Stomach smooth muscle (tissue), 2 donors: ENCODE measurements around the gene GABRR2.

Experiments used
- H3K27ac ChIP-seq: one replicate; pipeline ENCODE4 v1.7.0; 2013; ENCODE audit warnings: mild to moderate bottlenecking, low read length, inconsistent platforms
- H3K27me3 ChIP-seq, 2 donors: one replicate each; pipeline ENCODE4 v1.7.0; 2013; ENCODE audit warnings: low read length in 2 of 2; ENCODE audit not compliant: insufficient read depth in 2 of 2, control insufficient read depth in 1 of 2
- H3K36me3 ChIP-seq, 2 donors: one replicate each; pipeline ENCODE4 v1.7.0; 2013; ENCODE audit warnings: low read length in 2 of 2; ENCODE audit not compliant: control insufficient read depth in 2 of 2, insufficient read depth in 2 of 2
- H3K4me1 ChIP-seq: one replicate; pipeline ENCODE4 v1.7.0; 2013; ENCODE audit warnings: low read length; ENCODE audit not compliant: control insufficient read depth, insufficient read depth
- H3K4me3 ChIP-seq, 2 donors: one replicate each; pipeline ENCODE4 v1.7.0; 2013; ENCODE audit warnings: low read length in 2 of 2
- H3K9ac ChIP-seq, 2 donors: one replicate each; pipeline ENCODE4 v1.7.0; 2013; ENCODE audit warnings: low read length in 2 of 2, mild to moderate bottlenecking in 1 of 2
- H3K9me3 ChIP-seq, 2 donors: one replicate each; pipeline ENCODE4 v1.7.0; 2013; ENCODE audit warnings: low read length in 2 of 2; ENCODE audit not compliant: control insufficient read depth in 2 of 2
- donor health status: healthy.
- donor health status: Pancreatic carcinoma.

GABRR2 gene

GRCh38 chr6:89275900-89276299, 39.2 kb downstream of the GABRR2 start:
- Histone ChIP-seq H3K9ac (no peak overlapping the region), H3K27ac (no peak overlapping the region), H3K4me1 (no peaks in the 10 kb centered on the region), H3K4me3 (no peak overlapping the region), H3K9me3 (no peaks in the 10 kb centered on the region), H3K36me3 (no peaks in the 10 kb centered on the region), H3K27me3 (no peaks in the 10 kb centered on the region)

GRCh38 chr6:89273816-89274215, 41.3 kb downstream of the GABRR2 start:
- H3K27ac ChIP-seq, result no peak overlapping the region
- no peaks in the 10 kb centered on the region for H3K27me3 ChIP-seq
- H3K36me3 ChIP-seq, result no peaks in the 10 kb centered on the region
- no peaks in the 10 kb centered on the region for H3K9me3 ChIP-seq
- H3K4me3 ChIP-seq, result no peak overlapping the region
- H3K9ac ChIP-seq, result no peak overlapping the region
- no peaks in the 10 kb centered on the region for H3K4me1 ChIP-seq

- no peaks in the 10 kb centered on the region for H3K9me3 ChIP-seq
- H3K9ac ChIP-seq, result no peak overlapping the region
- H3K36me3 ChIP-seq, result no peaks in the 10 kb centered on the region
- no peak overlapping the region for H3K27ac ChIP-seq
- H3K27me3 ChIP-seq, result no peaks in the 10 kb centered on the region
- no peak overlapping the region for H3K4me3 ChIP-seq
- no peaks in the 10 kb centered on the region for H3K4me1 ChIP-seq
These were observed 42.5 kb downstream of the GABRR2 start for GRCh38 chr6:89272596-89272995.

- H3K27ac ChIP-seq, result no peak overlapping the region
- no peaks in the 10 kb centered on the region for H3K9me3 ChIP-seq
- H3K9ac ChIP-seq, result no peak overlapping the region
- no peaks in the 10 kb centered on the region for H3K36me3 ChIP-seq
- no peaks in the 10 kb centered on the region for H3K27me3 ChIP-seq
- no peak overlapping the region for H3K4me3 ChIP-seq
- H3K4me1 ChIP-seq, result no peaks in the 10 kb centered on the region
These were observed 44.0 kb downstream of the GABRR2 start for GRCh38 chr6:89270951-89271721.

GRCh38 chr6:89269981-89270380, 45.1 kb downstream of the GABRR2 start:
- Histone ChIP-seq H3K27me3 (no peaks in the 10 kb centered on the region), H3K4me1 (no peaks in the 10 kb centered on the region), H3K9ac (no peak overlapping the region), H3K4me3 (no peak overlapping the region), H3K27ac (no peak overlapping the region), H3K36me3 (no peaks in the 10 kb centered on the region), H3K9me3 (no peaks in the 10 kb centered on the region)

GRCh38 chr6:89269252-89269651, 45.8 kb downstream of the GABRR2 start:
- Histone ChIP-seq H3K4me3 (no peak overlapping the region), H3K36me3 (no peaks in the 10 kb centered on the region), H3K9ac (no peak overlapping the region), H3K9me3 (no peaks in the 10 kb centered on the region), H3K27me3 (no peaks in the 10 kb centered on the region), H3K27ac (no peak overlapping the region), H3K4me1 (no peaks in the 10 kb centered on the region)

- no peaks in the 10 kb centered on the region for H3K4me1 ChIP-seq
- no peaks in the 10 kb centered on the region for H3K9me3 ChIP-seq
- no peak overlapping the region for H3K27ac ChIP-seq
- H3K4me3 ChIP-seq, result no peak overlapping the region
- H3K36me3 ChIP-seq, result no peaks in the 10 kb centered on the region
- no peak overlapping the region for H3K9ac ChIP-seq
- no peaks in the 10 kb centered on the region for H3K27me3 ChIP-seq
These were observed 46.3 kb downstream of the GABRR2 start for GRCh38 chr6:89268776-89269175.

- H3K4me3 ChIP-seq, result no peak overlapping the region
- no peaks in the 10 kb centered on the region for H3K4me1 ChIP-seq
- no peaks in the 10 kb centered on the region for H3K9me3 ChIP-seq
- no peak overlapping the region for H3K9ac ChIP-seq
- no peaks in the 10 kb centered on the region for H3K36me3 ChIP-seq
- H3K27me3 ChIP-seq, result no peaks in the 10 kb centered on the region
- no peak overlapping the region for H3K27ac ChIP-seq
These were observed 47.2 kb downstream of the GABRR2 start for GRCh38 chr6:89267918-89268317.

GRCh38 chr6:89264296-89264695, 50.8 kb downstream of the GABRR2 start:
- Histone ChIP-seq H3K36me3 (no peaks in the 10 kb centered on the region), H3K9ac (no peak overlapping the region), H3K9me3 (no peaks in the 10 kb centered on the region), H3K4me3 (no peak overlapping the region), H3K4me1 (peaks cover 3% of the 10 kb centered on the region), H3K27ac (no peak overlapping the region), H3K27me3 (no peaks in the 10 kb centered on the region)

- no peak overlapping the region for H3K9ac ChIP-seq
- no peaks in the 10 kb centered on the region for H3K36me3 ChIP-seq
- no peak overlapping the region for H3K27ac ChIP-seq
- no peaks in the 10 kb centered on the region for H3K9me3 ChIP-seq
- no peak overlapping the region for H3K4me3 ChIP-seq
- H3K4me1 ChIP-seq, result peaks cover 3% of the 10 kb centered on the region
- no peaks in the 10 kb centered on the region for H3K27me3 ChIP-seq
These were observed 54.3 kb downstream of the GABRR2 start for GRCh38 chr6:89260832-89261231.

GRCh38 chr6:89260310-89260709, 54.8 kb downstream of the GABRR2 start:
- Histone ChIP-seq H3K4me1 (peaks cover 3% of the 10 kb centered on the region), H3K27me3 (no peaks in the 10 kb centered on the region), H3K9me3 (no peaks in the 10 kb centered on the region), H3K9ac (no peak overlapping the region), H3K36me3 (no peaks in the 10 kb centered on the region), H3K27ac (no peak overlapping the region), H3K4me3 (no peak overlapping the region)
